K562 (cell line): ENCODE results near the gene C1orf105. TPM values are rescaled to one million over a fixed set of nuclear protein-coding genes. Genes with fewer than 3 reads are reported as not detected.

Experiments
- CBFA2T2 ChIP-seq: fragments of 450-650 bp; conservative IDR thresholded peaks from 2 replicates; pipeline ENCODE4 v1.6.1; 2017; ENCODE audit warnings: mild to moderate bottlenecking
- DEAF1 ChIP-seq: fragments of 450-650 bp; formaldehyde crosslinking; IDR thresholded peaks from 2 replicates; pipeline ENCODE4 v1.4.0; 2020; ENCODE audit warnings: mild to moderate bottlenecking, moderate library complexity
- DMBX1 ChIP-seq: fragments of 250-450 bp; sonication (Bioruptor Pico); IDR thresholded peaks from 2 replicates; pipeline ENCODE4 v1.8.0; 2022; ENCODE audit warnings: inconsistent platforms, mild to moderate bottlenecking, moderate library complexity, borderline replicate concordance
- FOSL1 ChIP-seq: fragments of 200-800 bp; sonication (Bioruptor generic); conservative IDR thresholded peaks from 2 replicates; pipeline ENCODE4 v1.6.1; 2016; ENCODE audit warnings: missing genetic modification characterization, missing compliant biosample characterization
- MGA ChIP-seq: fragments of 450-650 bp; IDR thresholded peaks from 2 replicates; pipeline ENCODE4 v1.6.1; 2016; ENCODE audit warnings: mild to moderate bottlenecking, moderate library complexity
- PKNOX1 ChIP-seq: fragments of 450-650 bp; IDR thresholded peaks from 2 replicates; pipeline ENCODE4 v1.6.1; 2016
- SMAD4 ChIP-seq: fragments of 250-450 bp; sonication (Bioruptor Pico); conservative IDR thresholded peaks from 2 replicates; pipeline ENCODE4 v1.8.0; 2021; ENCODE audit warnings: inconsistent platforms, mild to moderate bottlenecking, moderate library complexity
- SMARCE1 ChIP-seq: fragments of 450-650 bp; IDR thresholded peaks from 2 replicates; pipeline ENCODE4 v1.7.1; 2016; ENCODE audit warnings: mild to moderate bottlenecking
- TEAD1 ChIP-seq, 2 experiments: fragments of 450-650 bp in 1 of 2; sonication (generic) in 1 of 2; formaldehyde crosslinking; IDR thresholded peaks; 2 replicates each; pipeline versions ENCODE4 v1.4.0 to v1.8.0; 2020 to 2022; ENCODE audit warnings: mild to moderate bottlenecking in 2 of 2, missing genetic modification reagents in 1 of 2
- polyA plus RNA-seq, 8 experiments: library from polyadenylated mRNA; depleted of rRNA in 4 of 8; stranded (reverse) in 5 of 8; unstranded in 3 of 8; fragments of >200 nt; fragmentation: Nextera tagmentation in 2 of 8; fragmentation: Illumina TruSeq in 1 of 8; extraction: Ambion mirVana in 2 of 8; extraction: Trizol in 1 of 8; gene quantifications; 2 replicates each; pipeline versions ENCODE4 v1.2.1 to v1.2.3, GENCODE V29; 2011 to 2014; ENCODE audit warnings: inconsistent platforms in 1 of 8, missing spikeins in 1 of 8
- total RNA-seq, 7 experiments: library from RNA; depleted of rRNA in 6 of 7; stranded (reverse); fragments of >200 nt in 6 of 7; fragmentation: Illumina TruSeq in 2 of 7; extraction: Trizol in 2 of 7; gene quantifications; 2 replicates each; pipeline versions ENCODE4 v1.2.1 to v1.2.3, GENCODE V29; 2011 to 2021; ENCODE audit warnings: low replicate concordance in 1 of 7

C1orf105 gene
- total and polyA plus RNA-seq, 9 of the 15 experiments (the other 6 are each of a cell fraction or from before 2014, with no cell fraction given) = 0.08 TPM; not detected in 8

- TF ChIP-seq MGA (peak; percentile 29; the same call in 1 of the 2 replicates), TEAD1 (CRISPR knock-in tag; IDR thresholded peaks at IDR 0.05) (no peak), DEAF1 (no peak), SMARCE1 (0 out of 2 replicates have a peak, but pooled peaks have one; percentile 7), PKNOX1 (peak; percentile 65; the same call in 1 of the 2 replicates), FOSL1 (tag) (peak; percentile 71), SMAD4 (CRISPR knock-in tag) (peak; percentile 40; the same call in 1 of the 2 replicates), CBFA2T2 (0 out of 2 replicates have a peak, but pooled peaks have one; percentile 35), DMBX1 (CRISPR knock-in tag) (peak; percentile 78)
Measured at GRCh38 chr1:172452536-172453152, 32.2 kb downstream of the C1orf105 start (continued).
